ENCODE data around the gene NAXD. TPM values are rescaled to one million over a fixed set of nuclear protein-coding genes. Genes with fewer than 3 reads are reported as not detected.

The NAXD gene
- total RNA-seq, 2 donors from 2014 or later: 23.4 to 27.5 TPM

- intact Hi-C loops (cut with DNase I): no loop called here
- H3K4me3 ChIP-seq: no peak overlapping the region
- peak in 1 of 4 donors; percentile 6 for DNase-seq
- WGBS, 2 donors: 79 to 88% methylated on average over 12 to 14 of the region's 14 CpGs
- H3K36me3 ChIP-seq (replicated peaks in 1 of 2; ENCODE audit: insufficient read depth in 1 of 2, low read depth in 2 of 2): no peaks in the 10 kb centered on the region
- H3K27ac ChIP-seq: no peak overlapping the region
- ATAC-seq: no peak
- TF ChIP-seq POLR2A (IDR thresholded peaks at IDR 0.05): no peak
- TF ChIP-seq CTCF (IDR thresholded peaks at IDR 0.05): no peak
- no peaks in the 10 kb centered on the region for H3K27me3 ChIP-seq
- peaks cover 12% of the 10 kb centered on the region for H3K4me1 ChIP-seq
- no peaks in the 10 kb centered on the region for H3K9me3 ChIP-seq
These were observed 33.7 kb upstream of the NAXD start for GRCh38 chr13:110581506-110582185.

GRCh38 chr13:110582421-110582954 lies 32.9 kb upstream of the NAXD start:
- DNase-seq: no peak
- no peaks in the 10 kb centered on the region for H3K27me3 ChIP-seq
- H3K27ac ChIP-seq: no peak overlapping the region
- intact Hi-C loops (cut with DNase I): no loop called here
- WGBS, 2 donors: 81 to 87% methylated on average over 13 of the region's 13 CpGs
- no peak overlapping the region for H3K4me3 ChIP-seq
- H3K4me1 ChIP-seq: peaks cover 3% of the 10 kb centered on the region
- H3K36me3 ChIP-seq (replicated peaks in 1 of 2; ENCODE audit: insufficient read depth in 1 of 2, low read depth in 2 of 2): no peaks in the 10 kb centered on the region
- TF ChIP-seq CTCF (IDR thresholded peaks at IDR 0.05) (no peak), POLR2A (IDR thresholded peaks at IDR 0.05) (no peak)
- ATAC-seq: no peak
- H3K9me3 ChIP-seq: no peaks in the 10 kb centered on the region

- H3K27ac ChIP-seq: no peak overlapping the region
- no peak for TF ChIP-seq CTCF (IDR thresholded peaks at IDR 0.05)
- no peak for TF ChIP-seq POLR2A (IDR thresholded peaks at IDR 0.05)
- no peaks in the 10 kb centered on the region for H3K27me3 ChIP-seq
- DNase-seq (no peak), ATAC-seq (no peak)
- H3K36me3 ChIP-seq (replicated peaks in 1 of 2; ENCODE audit: insufficient read depth in 1 of 2, low read depth in 2 of 2): no peaks in the 10 kb centered on the region
- WGBS, 2 donors: 79 to 80% methylated on average over 12 to 13 of the region's 13 CpGs
- intact Hi-C loops (cut with DNase I): no loop called here
- no peak overlapping the region for H3K4me3 ChIP-seq
- H3K9me3 ChIP-seq: no peaks in the 10 kb centered on the region
- no peaks in the 10 kb centered on the region for H3K4me1 ChIP-seq
These were observed 32.0 kb upstream of the NAXD start for GRCh38 chr13:110583178-110583865.

- H3K36me3 ChIP-seq (replicated peaks in 1 of 2; ENCODE audit: insufficient read depth in 1 of 2, low read depth in 2 of 2): no peaks in the 10 kb centered on the region
- intact Hi-C loops (cut with DNase I): loop anchor here (5.0 kb wide), 1 partner anchor 232 kb away; no protein-coding TSS in a partner anchor
- 68 to 72% methylated on average over 3 of the region's 3 CpGs for WGBS, 2 donors
- no peaks in the 10 kb centered on the region for H3K27me3 ChIP-seq
- H3K4me3 ChIP-seq: no peak overlapping the region
- no peak for ATAC-seq
- no peaks in the 10 kb centered on the region for H3K9me3 ChIP-seq
- H3K27ac ChIP-seq: no peak overlapping the region
- TF ChIP-seq POLR2A (IDR thresholded peaks at IDR 0.05) (no peak), CTCF (IDR thresholded peaks at IDR 0.05) (no peak)
- H3K4me1 ChIP-seq: no peaks in the 10 kb centered on the region
- no peak for DNase-seq
These were observed 25.5 kb upstream of the NAXD start for GRCh38 chr13:110589793-110590390.

Measured in body of pancreas (tissue), 4 donors.